Panc1 (cell line): ENCODE results near the gene CHIA.

ENCODE experiments used
- SIN3A ChIP-seq: IDR thresholded peaks from 2 replicates; pipeline ENCODE4 v1.6.1; 2012; ENCODE audit warnings: low read depth, mild to moderate bottlenecking, low read length, moderate library complexity, borderline replicate concordance; ENCODE audit not compliant: insufficient read depth
- TF ChIP-seq, protein P1 (sequence below): fragments of 450-650 bp; IDR thresholded peaks from 2 replicates; pipeline ENCODE4 v1.5.1; 2017; ENCODE audit warnings: mild to moderate bottlenecking
- TF ChIP-seq, protein P2 (sequence below), 2 experiments: IDR thresholded peaks; 2 replicates each; pipeline ENCODE4 v1.6.1; 2011 to 2012; ENCODE audit warnings: low read depth in 2 of 2, control low read depth in 1 of 2, low read length in 1 of 2, mild to moderate bottlenecking in 1 of 2, moderate library complexity in 1 of 2; ENCODE audit not compliant: insufficient read depth in 1 of 2

DNA sequence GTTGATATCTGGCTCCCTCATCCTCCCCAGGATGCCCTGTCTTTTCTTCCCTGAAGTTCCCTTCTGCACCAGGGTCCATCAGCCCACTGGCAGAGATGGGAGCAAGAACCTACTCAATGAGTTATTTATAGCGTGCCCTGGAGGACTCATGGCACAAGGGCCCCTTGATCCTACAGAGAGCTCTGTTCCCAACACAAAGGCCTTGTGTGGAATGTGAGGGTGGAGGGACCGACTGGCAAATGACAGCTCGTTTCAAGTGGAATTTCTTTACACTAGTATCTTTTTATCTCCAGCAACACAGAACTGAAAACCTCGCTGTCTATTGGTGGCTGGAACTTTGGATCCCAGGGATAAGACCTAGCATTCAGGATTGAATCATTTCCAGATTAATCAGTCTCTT is 40.7 kb upstream of the CHIA start:
- TF ChIP-seq, protein P1, sequence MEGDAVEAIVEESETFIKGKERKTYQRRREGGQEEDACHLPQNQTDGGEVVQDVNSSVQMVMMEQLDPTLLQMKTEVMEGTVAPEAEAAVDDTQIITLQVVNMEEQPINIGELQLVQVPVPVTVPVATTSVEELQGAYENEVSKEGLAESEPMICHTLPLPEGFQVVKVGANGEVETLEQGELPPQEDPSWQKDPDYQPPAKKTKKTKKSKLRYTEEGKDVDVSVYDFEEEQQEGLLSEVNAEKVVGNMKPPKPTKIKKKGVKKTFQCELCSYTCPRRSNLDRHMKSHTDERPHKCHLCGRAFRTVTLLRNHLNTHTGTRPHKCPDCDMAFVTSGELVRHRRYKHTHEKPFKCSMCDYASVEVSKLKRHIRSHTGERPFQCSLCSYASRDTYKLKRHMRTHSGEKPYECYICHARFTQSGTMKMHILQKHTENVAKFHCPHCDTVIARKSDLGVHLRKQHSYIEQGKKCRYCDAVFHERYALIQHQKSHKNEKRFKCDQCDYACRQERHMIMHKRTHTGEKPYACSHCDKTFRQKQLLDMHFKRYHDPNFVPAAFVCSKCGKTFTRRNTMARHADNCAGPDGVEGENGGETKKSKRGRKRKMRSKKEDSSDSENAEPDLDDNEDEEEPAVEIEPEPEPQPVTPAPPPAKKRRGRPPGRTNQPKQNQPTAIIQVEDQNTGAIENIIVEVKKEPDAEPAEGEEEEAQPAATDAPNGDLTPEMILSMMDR = no peak
- no peak for TF ChIP-seq SIN3A
- TF ChIP-seq, protein P2, sequence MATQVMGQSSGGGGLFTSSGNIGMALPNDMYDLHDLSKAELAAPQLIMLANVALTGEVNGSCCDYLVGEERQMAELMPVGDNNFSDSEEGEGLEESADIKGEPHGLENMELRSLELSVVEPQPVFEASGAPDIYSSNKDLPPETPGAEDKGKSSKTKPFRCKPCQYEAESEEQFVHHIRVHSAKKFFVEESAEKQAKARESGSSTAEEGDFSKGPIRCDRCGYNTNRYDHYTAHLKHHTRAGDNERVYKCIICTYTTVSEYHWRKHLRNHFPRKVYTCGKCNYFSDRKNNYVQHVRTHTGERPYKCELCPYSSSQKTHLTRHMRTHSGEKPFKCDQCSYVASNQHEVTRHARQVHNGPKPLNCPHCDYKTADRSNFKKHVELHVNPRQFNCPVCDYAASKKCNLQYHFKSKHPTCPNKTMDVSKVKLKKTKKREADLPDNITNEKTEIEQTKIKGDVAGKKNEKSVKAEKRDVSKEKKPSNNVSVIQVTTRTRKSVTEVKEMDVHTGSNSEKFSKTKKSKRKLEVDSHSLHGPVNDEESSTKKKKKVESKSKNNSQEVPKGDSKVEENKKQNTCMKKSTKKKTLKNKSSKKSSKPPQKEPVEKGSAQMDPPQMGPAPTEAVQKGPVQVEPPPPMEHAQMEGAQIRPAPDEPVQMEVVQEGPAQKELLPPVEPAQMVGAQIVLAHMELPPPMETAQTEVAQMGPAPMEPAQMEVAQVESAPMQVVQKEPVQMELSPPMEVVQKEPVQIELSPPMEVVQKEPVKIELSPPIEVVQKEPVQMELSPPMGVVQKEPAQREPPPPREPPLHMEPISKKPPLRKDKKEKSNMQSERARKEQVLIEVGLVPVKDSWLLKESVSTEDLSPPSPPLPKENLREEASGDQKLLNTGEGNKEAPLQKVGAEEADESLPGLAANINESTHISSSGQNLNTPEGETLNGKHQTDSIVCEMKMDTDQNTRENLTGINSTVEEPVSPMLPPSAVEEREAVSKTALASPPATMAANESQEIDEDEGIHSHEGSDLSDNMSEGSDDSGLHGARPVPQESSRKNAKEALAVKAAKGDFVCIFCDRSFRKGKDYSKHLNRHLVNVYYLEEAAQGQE (IDR thresholded peaks at IDR 0.05; ENCODE audit: insufficient read depth in 1 of 2, low read depth in 2 of 2, low read length in 1 of 2) = no peak
